A549 (cell line): ENCODE results near the gene NRM.

Experiments
- CBX8 ChIP-seq: fragments of 200-600 bp; sonication (generic); IDR thresholded peaks from 2 replicates; pipeline ENCODE4 v1.6.1; 2016
- CTCF ChIP-seq: fragments of >200 bp; sonication (Bioruptor Twin); formaldehyde crosslinking; IDR thresholded peaks from 3 replicates; pipeline ENCODE4 v1.5.1; 2016
- ESRRA ChIP-seq: fragments of 150-350 bp; IDR thresholded peaks from 2 replicates; pipeline ENCODE4 v1.6.1; 2014; ENCODE audit warnings: mild to moderate bottlenecking, low read length, borderline replicate concordance
- FOXS1 ChIP-seq: fragments of 250-450 bp; sonication (Bioruptor Pico); IDR thresholded peaks from 2 replicates; pipeline ENCODE4 v1.5.0; 2020; ENCODE audit warnings: mild to moderate bottlenecking, moderate library complexity
- HES2 ChIP-seq: fragments of >200 bp; sonication (Bioruptor Twin); formaldehyde crosslinking; IDR thresholded peaks from 2 replicates; pipeline ENCODE4 v1.6.1; 2016
- JUN ChIP-seq, 2 experiments: fragments of >200 bp; sonication (Bioruptor Twin); formaldehyde crosslinking; IDR thresholded peaks; 2 replicates in 1 of 2; 3 replicates in 1 of 2; pipeline ENCODE4 v1.6.1; 2016 to 2017
- MAX ChIP-seq: IDR thresholded peaks from 2 replicates; pipeline ENCODE4 v1.6.1; 2012
- PBX3 ChIP-seq: IDR thresholded peaks from 2 replicates; pipeline ENCODE4 v1.6.1; 2012
- PHF8 ChIP-seq: fragments of 200-600 bp; sonication (generic); IDR thresholded peaks from 2 replicates; pipeline ENCODE4 v1.6.1; 2016; ENCODE audit warnings: low read depth, mild to moderate bottlenecking, antibody characterized with exemption, moderate library complexity, borderline replicate concordance
- SMC3 ChIP-seq: fragments of >200 bp; sonication (Bioruptor Twin); formaldehyde crosslinking; IDR thresholded peaks from 3 replicates; pipeline ENCODE4 v1.6.1; 2018; ENCODE audit warnings: inconsistent platforms
- TF ChIP-seq, protein P1 (sequence below): fragments of 200-600 bp; sonication (generic); IDR thresholded peaks from 2 replicates; pipeline ENCODE4 v1.6.1; 2016; ENCODE audit warnings: antibody characterized with exemption, mild to moderate bottlenecking, moderate library complexity

DNA sequence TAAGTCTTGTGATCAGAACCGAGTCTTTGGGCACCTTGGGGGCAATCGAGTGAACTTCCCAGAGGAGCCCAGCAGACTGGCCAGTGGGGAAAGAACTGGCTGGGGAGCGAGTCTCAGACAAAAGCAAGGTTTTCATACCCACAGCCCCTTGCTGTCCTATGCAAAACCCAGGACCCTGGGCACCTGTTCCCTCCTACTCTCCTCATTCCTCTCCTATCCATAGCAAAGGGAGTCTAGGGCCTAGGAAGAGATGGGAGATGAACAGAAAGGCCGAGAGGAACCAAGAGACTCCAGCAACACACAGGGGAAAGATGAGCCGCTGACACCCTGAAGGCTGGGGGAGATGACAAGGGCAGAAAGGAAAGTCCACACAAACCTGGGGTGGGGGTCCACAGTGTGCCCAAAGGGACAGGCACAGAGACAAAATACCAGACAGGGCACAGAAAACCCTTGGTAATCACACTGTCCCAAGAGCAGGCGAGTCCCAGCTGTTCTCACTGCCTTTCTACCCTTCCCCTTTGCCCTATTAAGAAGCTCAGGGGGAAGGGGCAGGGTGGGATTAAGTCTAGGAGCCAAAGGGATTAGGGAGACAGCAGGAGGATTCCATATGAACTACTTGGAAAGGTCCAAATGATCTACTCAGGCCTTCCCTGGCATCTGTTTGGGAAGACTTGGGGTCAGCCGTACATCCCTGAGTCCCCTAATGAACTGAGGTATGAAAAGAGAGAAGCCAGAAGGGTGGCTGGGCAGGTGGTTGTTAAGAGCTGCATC, 10.8 kb downstream of the NRM start:
- TF ChIP-seq CTCF = no peak
- TF ChIP-seq, protein P1, sequence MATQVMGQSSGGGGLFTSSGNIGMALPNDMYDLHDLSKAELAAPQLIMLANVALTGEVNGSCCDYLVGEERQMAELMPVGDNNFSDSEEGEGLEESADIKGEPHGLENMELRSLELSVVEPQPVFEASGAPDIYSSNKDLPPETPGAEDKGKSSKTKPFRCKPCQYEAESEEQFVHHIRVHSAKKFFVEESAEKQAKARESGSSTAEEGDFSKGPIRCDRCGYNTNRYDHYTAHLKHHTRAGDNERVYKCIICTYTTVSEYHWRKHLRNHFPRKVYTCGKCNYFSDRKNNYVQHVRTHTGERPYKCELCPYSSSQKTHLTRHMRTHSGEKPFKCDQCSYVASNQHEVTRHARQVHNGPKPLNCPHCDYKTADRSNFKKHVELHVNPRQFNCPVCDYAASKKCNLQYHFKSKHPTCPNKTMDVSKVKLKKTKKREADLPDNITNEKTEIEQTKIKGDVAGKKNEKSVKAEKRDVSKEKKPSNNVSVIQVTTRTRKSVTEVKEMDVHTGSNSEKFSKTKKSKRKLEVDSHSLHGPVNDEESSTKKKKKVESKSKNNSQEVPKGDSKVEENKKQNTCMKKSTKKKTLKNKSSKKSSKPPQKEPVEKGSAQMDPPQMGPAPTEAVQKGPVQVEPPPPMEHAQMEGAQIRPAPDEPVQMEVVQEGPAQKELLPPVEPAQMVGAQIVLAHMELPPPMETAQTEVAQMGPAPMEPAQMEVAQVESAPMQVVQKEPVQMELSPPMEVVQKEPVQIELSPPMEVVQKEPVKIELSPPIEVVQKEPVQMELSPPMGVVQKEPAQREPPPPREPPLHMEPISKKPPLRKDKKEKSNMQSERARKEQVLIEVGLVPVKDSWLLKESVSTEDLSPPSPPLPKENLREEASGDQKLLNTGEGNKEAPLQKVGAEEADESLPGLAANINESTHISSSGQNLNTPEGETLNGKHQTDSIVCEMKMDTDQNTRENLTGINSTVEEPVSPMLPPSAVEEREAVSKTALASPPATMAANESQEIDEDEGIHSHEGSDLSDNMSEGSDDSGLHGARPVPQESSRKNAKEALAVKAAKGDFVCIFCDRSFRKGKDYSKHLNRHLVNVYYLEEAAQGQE = no peak
- TF ChIP-seq CBX8 = no peak
- no peak for TF ChIP-seq FOXS1 (CRISPR knock-in tag)
- TF ChIP-seq PHF8 = no peak
- no peak for TF ChIP-seq PBX3
- no peak for TF ChIP-seq MAX
- no peak for TF ChIP-seq ESRRA
- TF ChIP-seq HES2 = no peak
- TF ChIP-seq JUN (IDR thresholded peaks at IDR 0.05) = no peak
- no peak for TF ChIP-seq SMC3
